BJ (cell line): ENCODE data around the gene SORCS2. TPM values are rescaled to one million over a fixed set of nuclear protein-coding genes. Genes with fewer than 3 reads are reported as not detected.

Experiments
- CTCF ChIA-PET: fragments of 350-600 bp; formaldehyde crosslinking; extraction: SDS; loops from one replicate; lab custom pipeline; 2021; ENCODE audit warnings: antibody characterized with exemption, inconsistent platforms; lab: Yijun Ruan, JAX
- POLR2A ChIA-PET: fragments of 300-600 bp; sonication (Branson Sonifier 250); formaldehyde crosslinking; extraction: SDS; loops from one replicate; lab custom pipeline; 2021; ENCODE audit warnings: antibody characterized with exemption; lab: Charles Lee
- DNase-seq: peaks from one replicate; pipeline ENCODE4 v3.0.0-alpha.2; 2011; ENCODE audit warnings: low read depth
- H3K27me3 ChIP-seq: 2 replicates; pipeline ENCODE4 v1.6.0; 2011; ENCODE audit warnings: low read length; ENCODE audit not compliant: control insufficient read depth, insufficient read depth
- H3K36me3 ChIP-seq: 2 replicates; pipeline ENCODE4 v1.5.1; 2011; ENCODE audit warnings: low read length; ENCODE audit not compliant: control insufficient read depth, insufficient read depth
- H3K4me3 ChIP-seq: 2 replicates; pipeline ENCODE4 v1.5.1; 2011; ENCODE audit warnings: low read depth, mild to moderate bottlenecking, control low read depth, low read length
- polyA plus RNA-seq: library from polyadenylated mRNA; depleted of rRNA; stranded (reverse); fragments of >200 nt; gene quantifications from 2 replicates; pipeline ENCODE4 v1.2.3, GENCODE V29; 2011
- TF ChIP-seq, protein P1 (sequence below): IDR thresholded peaks from 2 replicates; pipeline ENCODE4 v1.5.1; 2011; ENCODE audit warnings: low read depth, mild to moderate bottlenecking, control low read depth, inconsistent platforms, low read length, moderate library complexity; ENCODE audit not compliant: insufficient read depth

Gene SORCS2
- polyA plus RNA-seq, 1 experiment, result 0.63 TPM

DNA sequence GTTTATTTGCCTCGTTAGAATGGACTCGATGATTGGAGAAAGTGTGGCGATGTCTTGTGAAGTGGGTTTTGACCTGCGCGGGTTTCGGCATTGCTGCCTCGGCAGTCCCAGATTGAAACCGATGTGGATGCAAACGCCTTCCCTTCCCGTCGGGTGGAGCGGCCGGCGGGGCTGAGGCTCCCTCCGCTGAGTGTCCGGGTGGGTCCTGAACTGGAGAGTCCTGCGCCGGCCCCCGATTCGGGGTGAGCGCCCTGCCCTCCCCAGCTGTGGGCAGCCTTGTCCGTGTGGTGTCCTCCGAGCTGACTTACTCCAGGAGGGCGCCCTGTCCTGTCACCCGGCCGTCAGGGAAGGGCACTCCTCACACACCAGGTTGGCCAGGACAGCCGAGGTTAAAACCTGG, 317.7 kb downstream of the SORCS2 start:
- DNase-seq, result no peak
- CTCF ChIA-PET, result no interaction called here
- H3K4me3 ChIP-seq, result no peak overlapping the region
- TF ChIP-seq, protein P1, sequence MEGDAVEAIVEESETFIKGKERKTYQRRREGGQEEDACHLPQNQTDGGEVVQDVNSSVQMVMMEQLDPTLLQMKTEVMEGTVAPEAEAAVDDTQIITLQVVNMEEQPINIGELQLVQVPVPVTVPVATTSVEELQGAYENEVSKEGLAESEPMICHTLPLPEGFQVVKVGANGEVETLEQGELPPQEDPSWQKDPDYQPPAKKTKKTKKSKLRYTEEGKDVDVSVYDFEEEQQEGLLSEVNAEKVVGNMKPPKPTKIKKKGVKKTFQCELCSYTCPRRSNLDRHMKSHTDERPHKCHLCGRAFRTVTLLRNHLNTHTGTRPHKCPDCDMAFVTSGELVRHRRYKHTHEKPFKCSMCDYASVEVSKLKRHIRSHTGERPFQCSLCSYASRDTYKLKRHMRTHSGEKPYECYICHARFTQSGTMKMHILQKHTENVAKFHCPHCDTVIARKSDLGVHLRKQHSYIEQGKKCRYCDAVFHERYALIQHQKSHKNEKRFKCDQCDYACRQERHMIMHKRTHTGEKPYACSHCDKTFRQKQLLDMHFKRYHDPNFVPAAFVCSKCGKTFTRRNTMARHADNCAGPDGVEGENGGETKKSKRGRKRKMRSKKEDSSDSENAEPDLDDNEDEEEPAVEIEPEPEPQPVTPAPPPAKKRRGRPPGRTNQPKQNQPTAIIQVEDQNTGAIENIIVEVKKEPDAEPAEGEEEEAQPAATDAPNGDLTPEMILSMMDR, result no peak
- H3K27me3 ChIP-seq, result peaks cover 4% of the 10 kb centered on the region
- H3K36me3 ChIP-seq, result no peaks in the 10 kb centered on the region
- POLR2A ChIA-PET, result no interaction called here

DNA sequence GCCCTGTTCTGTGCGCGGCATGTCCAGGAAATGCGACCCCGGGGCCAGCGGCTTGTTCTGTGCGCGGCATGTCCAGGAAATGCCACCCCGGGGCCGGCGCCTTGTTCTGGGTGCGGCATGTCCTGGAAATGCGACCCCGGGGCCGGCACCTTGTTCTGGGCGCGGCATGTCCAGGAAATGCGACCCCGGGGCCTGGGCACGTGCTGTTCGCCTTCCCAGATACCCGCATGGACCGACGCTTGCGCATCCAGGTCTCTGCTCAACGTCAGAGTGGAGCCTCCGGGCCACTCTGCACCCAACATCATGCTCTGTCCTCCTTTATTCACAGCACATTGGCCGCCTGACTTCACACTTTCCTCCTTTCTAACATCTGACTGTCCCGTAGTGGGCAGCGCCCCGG, 318.2 kb downstream of the SORCS2 start:
- ChIA-PET POLR2A (no interaction called here), CTCF (no interaction called here)
- Histone ChIP-seq H3K4me3 (no peak overlapping the region), H3K27me3 (no peaks in the 10 kb centered on the region; the same call in none of the 2 replicates), H3K36me3 (no peaks in the 10 kb centered on the region)
- DNase-seq, result no peak
- TF ChIP-seq, protein P1, result no peak

DNA sequence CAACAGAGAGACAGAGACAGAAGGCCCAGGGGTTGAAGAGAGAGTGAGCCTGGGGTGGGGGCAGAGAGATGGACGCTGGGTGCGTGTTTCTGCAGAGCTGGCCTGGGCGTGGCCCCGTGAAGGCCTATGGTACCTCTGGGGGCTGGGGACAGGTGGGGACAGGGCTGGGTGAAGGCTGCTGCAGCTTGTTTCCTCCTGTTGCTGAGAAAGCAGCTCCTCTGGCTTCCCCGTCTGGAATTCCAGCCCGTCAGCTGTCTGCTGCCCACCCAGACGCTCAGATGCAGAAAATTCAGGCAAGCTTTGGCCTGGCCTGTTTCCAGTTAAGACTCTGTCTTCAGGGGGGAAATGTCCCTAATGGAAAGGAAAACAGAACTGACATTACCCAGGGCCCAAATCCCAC, 319.2 kb downstream of the SORCS2 start:
- Histone ChIP-seq H3K27me3 (peaks cover 5% of the 10 kb centered on the region), H3K4me3 (no peak overlapping the region), H3K36me3 (no peaks in the 10 kb centered on the region)
- CTCF ChIA-PET, result no interaction called here
- POLR2A ChIA-PET, result no interaction called here
- DNase-seq, result no peak
- TF ChIP-seq, protein P1, result no peak

DNA sequence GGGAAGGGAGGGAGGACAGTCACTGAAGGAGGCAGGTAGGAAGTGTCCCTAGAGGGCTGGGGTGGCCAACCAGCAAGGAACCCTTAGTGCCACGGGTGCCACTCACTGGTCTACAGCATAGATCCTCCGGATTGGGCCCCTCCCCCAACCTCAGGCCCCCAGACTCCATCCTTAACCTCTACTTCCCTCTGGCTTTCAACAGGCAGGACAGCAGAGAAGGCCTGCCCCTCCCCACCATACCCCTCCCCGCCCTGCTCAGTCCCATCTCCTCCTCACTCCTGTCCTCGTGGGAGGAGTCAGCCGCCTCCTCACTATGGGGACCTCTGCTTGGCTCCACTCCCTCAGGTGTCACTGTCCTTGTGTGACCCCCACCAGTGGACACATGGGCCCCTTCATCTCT, 320.1 kb downstream of the SORCS2 start:
- no peak for DNase-seq
- TF ChIP-seq, protein P1, result no peak
- Histone ChIP-seq H3K4me3 (no peak overlapping the region), H3K36me3 (no peaks in the 10 kb centered on the region), H3K27me3 (peaks cover 6% of the 10 kb centered on the region)
- ChIA-PET POLR2A (no interaction called here), CTCF (interaction anchor here (1.2 kb wide), 1 partner anchor 27 kb away, joined by 3 read pairs; no protein-coding TSS in a partner anchor)

DNA sequence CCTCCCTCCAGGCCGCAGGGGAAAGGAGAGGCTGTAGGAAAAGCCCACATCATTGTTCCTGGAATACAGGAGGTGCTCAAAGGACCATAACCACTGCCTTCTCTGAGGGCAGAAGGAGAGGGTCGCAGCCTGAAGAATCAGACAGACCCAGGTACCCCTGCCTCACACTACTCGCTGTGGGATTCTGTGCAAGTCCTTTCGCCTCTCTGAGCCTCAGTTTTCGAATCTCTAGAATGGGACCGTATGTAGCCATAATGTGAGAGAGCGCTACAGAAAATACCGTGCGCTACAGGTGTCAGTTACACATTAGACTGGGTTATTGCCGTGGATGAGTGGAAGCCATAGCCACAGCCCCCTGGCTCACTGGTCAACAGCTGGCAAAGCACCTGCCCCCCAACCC, 320.6 kb downstream of the SORCS2 start:
- no peak overlapping the region for H3K4me3 ChIP-seq
- TF ChIP-seq, protein P1, result no peak
- CTCF ChIA-PET, result interaction anchor here (1.2 kb wide), 1 partner anchor 28 kb away, joined by 3 read pairs; no protein-coding TSS in a partner anchor
- H3K27me3 ChIP-seq, result peaks cover 6% of the 10 kb centered on the region
- no peak for DNase-seq
- POLR2A ChIA-PET, result no interaction called here
- H3K36me3 ChIP-seq, result no peaks in the 10 kb centered on the region
